Aorta (tissue), 5 donors: Measurements from ENCODE around the gene SCLT1. TPM values are rescaled to one million over a fixed set of nuclear protein-coding genes. Genes with fewer than 3 reads are reported as not detected.

ENCODE experiments used
- ATAC-seq: fragments of 200-7000 bp; cut with Tn5 transposase; one replicate; pipeline ENCODE4 v1.9.1; 2022; ENCODE audit warnings: moderate library complexity; ENCODE audit not compliant: low FRiP score
- DNase-seq, 2 donors: peaks; one replicate each; pipeline ENCODE4 v3.0.0-alpha.2; 2020
- H3K27ac ChIP-seq, 2 donors: one replicate each; pipeline ENCODE4 v1.5.1; 2013; ENCODE audit warnings: low read length in 2 of 2, mild to moderate bottlenecking in 2 of 2, moderate library complexity in 2 of 2, control low read depth in 1 of 2, inconsistent platforms in 1 of 2, low read depth in 1 of 2
- H3K27me3 ChIP-seq, 2 donors: one replicate each; pipeline ENCODE4 v1.6.1; 2013; ENCODE audit warnings: control low read depth in 1 of 2, low read length in 1 of 2, mild to moderate bottlenecking in 1 of 2, moderate library complexity in 1 of 2; ENCODE audit not compliant: insufficient read depth in 2 of 2, control insufficient read depth in 1 of 2
- H3K36me3 ChIP-seq, 2 donors: one replicate each; pipeline ENCODE4 v1.6.1; 2013; ENCODE audit warnings: control low read depth in 1 of 2, low read length in 1 of 2, mild to moderate bottlenecking in 1 of 2; ENCODE audit not compliant: insufficient read depth in 2 of 2, control insufficient read depth in 1 of 2
- H3K4me1 ChIP-seq, 2 donors: one replicate each; pipeline ENCODE4 v1.6.1; 2013; ENCODE audit warnings: low read length in 2 of 2, control low read depth in 1 of 2, mild to moderate bottlenecking in 1 of 2, moderate library complexity in 1 of 2; ENCODE audit not compliant: insufficient read depth in 2 of 2, control insufficient read depth in 1 of 2
- H3K4me3 ChIP-seq, 2 donors: one replicate each; pipeline ENCODE4 v1.5.1; 2013; ENCODE audit warnings: low read length in 2 of 2, control low read depth in 1 of 2, mild to moderate bottlenecking in 1 of 2
- H3K9me3 ChIP-seq: one replicate; pipeline ENCODE4 v1.6.1; 2013; ENCODE audit warnings: mild to moderate bottlenecking, low read length; ENCODE audit not compliant: control insufficient read depth
- WGBS, 2 donors: extraction: QIAGEN DNeasy Blood & Tissue Kit; methylation state at CpG; one replicate each; pipeline ENCODE4 v1.1.7; 2013; 5-methylcytosine and 5-hydroxymethylcytosine counted together
- intact Hi-C, 2 donors: fragments of 100-400 bp; cut with DNase I; formaldehyde crosslinking; loops; one replicate each; pipeline versions ENCODE4 v1.14.2 to v1.15.0; 2022
- polyA plus RNA-seq, 2 donors: library from polyadenylated mRNA; stranded (reverse); fragments of 200-250 nt; gene quantifications; one replicate each; pipeline ENCODE4 v1.2.3, GENCODE V29; 2013
- total RNA-seq, 2 donors: library from RNA; stranded (reverse); fragmentation: NEBNext Ultra II Directional; extraction: Animal tissue kit (Norgen Biotek cat#: 25700); gene quantifications; one replicate each; pipeline ENCODE4 v1.2.1, GENCODE V29; 2021
- donor health status: healthy with polysubstance abuse.
- donor health status: Bipolar disorder and iron deficiency.
- donor health status: DM: no; HTN: no; CAD: no.
- donor health status: DM: no; HTN: no; CAD: no.
- donor health status: DM: yes; HTN: yes; CAD: no.

SCLT1 gene
- total and polyA plus RNA-seq, 4 donors = 3.1 to 19.8 (median 9.8) TPM

- no peak overlapping the region for H3K4me3 ChIP-seq
- WGBS, 2 donors = 74 to 79% methylated on average over 2 of the region's 2 CpGs
- no peaks in the 10 kb centered on the region for H3K36me3 ChIP-seq
Measured at GRCh38 chr4:128940971-128941370, 152.4 kb downstream of the SCLT1 start.

DNA sequence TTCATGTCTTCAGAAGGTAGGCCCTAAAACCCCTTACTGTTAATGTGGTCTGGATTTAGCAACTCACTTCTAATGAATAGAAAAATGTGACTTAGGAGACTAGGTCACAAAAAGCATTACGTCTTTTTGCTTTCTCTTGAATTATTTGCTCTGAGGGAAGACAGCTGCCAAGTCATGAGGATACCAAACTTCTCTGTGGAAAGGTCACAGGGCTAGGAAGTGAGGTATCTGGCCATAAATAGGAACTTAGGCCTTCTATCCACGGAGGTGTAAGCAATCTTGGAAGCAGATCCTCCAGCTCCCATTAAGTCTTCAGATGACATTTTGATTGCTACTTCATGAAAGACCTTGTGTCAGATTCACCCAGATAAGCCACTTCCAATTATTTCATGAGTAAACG is 163.3 kb downstream of the SCLT1 start:
- WGBS, 2 donors = 63 to 74% methylated on average over 3 of the region's 3 CpGs
- Histone ChIP-seq H3K27ac (no peak overlapping the region), H3K27me3 (no peaks in the 10 kb centered on the region), H3K4me3 (no peak overlapping the region), H3K9me3 (no peaks in the 10 kb centered on the region), H3K4me1 (no peaks in the 10 kb centered on the region), H3K36me3 (no peaks in the 10 kb centered on the region)
- intact Hi-C loops = no loop called here
- ATAC-seq (no peak), DNase-seq (no peak)

More at GRCh38 chr4:128940971-128941370, 152.4 kb downstream of the SCLT1 start:
- Histone ChIP-seq H3K4me1 (no peaks in the 10 kb centered on the region), H3K27ac (no peak overlapping the region), H3K27me3 (no peaks in the 10 kb centered on the region), H3K9me3 (no peaks in the 10 kb centered on the region)
- DNase-seq = no peak
- no peak for ATAC-seq
- intact Hi-C loops = no loop called here

DNA sequence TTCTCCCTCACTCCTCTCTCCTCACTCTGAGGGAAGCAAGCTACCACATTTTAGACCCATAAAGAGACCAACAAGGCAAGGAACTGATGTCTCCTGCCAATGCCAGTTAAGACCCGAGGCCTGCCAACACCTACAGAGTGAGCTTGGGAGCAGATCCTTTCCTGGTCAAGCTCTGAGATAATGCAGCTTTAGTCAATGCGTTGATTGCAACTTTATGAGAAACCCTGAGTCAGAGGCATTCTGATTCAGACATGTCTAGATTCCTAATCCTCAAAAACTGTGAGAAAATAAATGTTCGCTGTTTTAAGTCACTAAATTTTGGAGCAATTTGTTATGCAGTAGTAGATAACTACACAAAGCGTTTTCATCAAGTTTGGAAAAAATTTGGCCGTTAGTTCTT is 168.4 kb downstream of the SCLT1 start:
- no peak overlapping the region for H3K4me3 ChIP-seq
- no peak for ATAC-seq
- intact Hi-C loops = no loop called here

DNA sequence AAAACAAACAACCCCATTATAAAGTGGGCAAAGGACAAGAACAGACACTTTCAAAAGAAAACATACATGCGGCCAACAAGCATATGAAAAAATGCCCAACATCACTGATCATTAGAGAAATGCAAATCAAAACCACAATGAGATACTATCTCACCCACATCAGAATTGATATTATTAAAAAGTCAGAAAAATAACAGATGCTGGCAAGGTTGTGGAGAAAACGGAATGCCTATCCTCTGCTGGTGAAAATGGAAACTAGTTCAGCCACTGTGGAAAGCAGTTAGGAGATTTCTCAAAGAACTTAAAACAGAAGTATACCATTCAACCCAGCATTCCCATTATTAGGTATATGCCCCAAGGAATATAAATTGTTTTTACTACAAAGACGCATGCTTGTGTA is 171.4 kb downstream of the SCLT1 start:
- ATAC-seq = no peak

More for the DNA sequence above, 168.4 kb downstream of the SCLT1 start:
- WGBS, 2 donors = 30 to 50% methylated on average over 5 of the region's 5 CpGs
- Histone ChIP-seq H3K4me1 (no peaks in the 10 kb centered on the region), H3K27ac (no peak overlapping the region), H3K27me3 (no peaks in the 10 kb centered on the region), H3K36me3 (no peaks in the 10 kb centered on the region), H3K9me3 (no peaks in the 10 kb centered on the region)
- DNase-seq = no peak

GRCh38 chr4:128917781-128918180 is 175.6 kb downstream of the SCLT1 start:
- intact Hi-C loops = no loop called here
- no peaks in the 10 kb centered on the region for H3K36me3 ChIP-seq
- H3K27me3 ChIP-seq = no peaks in the 10 kb centered on the region
- H3K27ac ChIP-seq = no peak overlapping the region
- H3K4me3 ChIP-seq = no peak overlapping the region
- H3K9me3 ChIP-seq = no peaks in the 10 kb centered on the region
- DNase-seq (no peak), ATAC-seq (no peak)
- H3K4me1 ChIP-seq = peaks cover 0 to 2% of the 10 kb centered on the region in 2 donors
- WGBS, 2 donors = 84 to 86% methylated on average over 2 of the region's 2 CpGs

More for the DNA sequence above, 171.4 kb downstream of the SCLT1 start:
- H3K36me3 ChIP-seq = no peaks in the 10 kb centered on the region
- no peaks in the 10 kb centered on the region for H3K9me3 ChIP-seq
- H3K4me3 ChIP-seq = no peak overlapping the region
- DNase-seq = no peak
- intact Hi-C loops = no loop called here
- H3K4me1 ChIP-seq = no peaks in the 10 kb centered on the region
- whole genome bisulfite sequencing, 2 donors = 94% methylated on average over 3 of the region's 3 CpGs
- no peaks in the 10 kb centered on the region for H3K27me3 ChIP-seq
- H3K27ac ChIP-seq = no peak overlapping the region

DNA sequence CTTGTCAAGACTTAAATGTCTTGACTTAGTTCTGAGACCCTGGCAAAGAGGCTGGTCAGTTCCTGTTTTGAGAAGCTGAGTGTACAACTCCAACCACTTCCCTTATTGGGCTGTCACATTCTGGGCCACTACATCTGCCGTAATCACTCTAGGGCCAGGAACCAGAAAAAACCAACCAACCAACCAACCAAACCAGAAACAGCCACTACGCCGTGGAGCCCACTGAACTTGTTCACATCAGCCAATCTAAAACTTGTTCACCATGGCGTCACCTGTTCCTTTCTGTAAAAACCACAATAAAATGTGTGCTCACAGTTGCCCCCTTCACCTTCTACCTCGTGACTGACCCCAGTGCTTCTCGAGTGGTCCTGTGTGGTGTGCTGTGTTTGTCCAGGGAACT is 176.5 kb downstream of the SCLT1 start:
- peaks cover 0 to 2% of the 10 kb centered on the region in 2 donors for H3K4me1 ChIP-seq
- H3K4me3 ChIP-seq = no peak overlapping the region
- no peaks in the 10 kb centered on the region for H3K36me3 ChIP-seq
- H3K27ac ChIP-seq = no peak overlapping the region
- no peak for ATAC-seq
- DNase-seq = peak in 1 of 2 donors; percentile 61
- H3K9me3 ChIP-seq = no peaks in the 10 kb centered on the region
- H3K27me3 ChIP-seq = no peaks in the 10 kb centered on the region
- WGBS, 2 donors = 90 to 94% methylated on average over 6 of the region's 6 CpGs
- intact Hi-C loops = no loop called here

DNA sequence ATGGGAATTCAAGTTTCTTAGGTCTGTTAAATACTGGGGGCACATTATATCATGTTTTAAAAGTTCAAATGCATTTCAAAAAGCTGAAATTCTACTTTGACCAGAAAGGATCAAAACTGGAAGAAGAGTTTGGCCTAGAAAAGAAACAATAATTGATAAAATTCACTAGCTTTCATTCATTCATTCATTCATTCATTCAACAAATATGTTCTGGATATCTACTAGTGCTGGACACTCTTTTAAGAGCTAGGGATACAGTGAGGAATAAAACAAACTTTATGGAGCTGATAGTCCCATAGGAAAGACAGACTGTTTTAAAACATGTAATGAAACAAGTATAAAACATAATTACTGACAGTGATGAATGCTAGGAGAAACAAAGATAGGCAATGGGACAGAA is 177.8 kb downstream of the SCLT1 start:
- Histone ChIP-seq H3K4me1 (peaks cover 0 to 2% of the 10 kb centered on the region in 2 donors), H3K27ac (no peak overlapping the region), H3K4me3 (no peak overlapping the region), H3K27me3 (no peaks in the 10 kb centered on the region), H3K36me3 (no peaks in the 10 kb centered on the region), H3K9me3 (no peaks in the 10 kb centered on the region)
- intact Hi-C loops = no loop called here
- no peak for ATAC-seq
- no peak for DNase-seq

- no peak for ATAC-seq
Measured at GRCh38 chr4:128913228-128913627, 180.1 kb downstream of the SCLT1 start.

DNA sequence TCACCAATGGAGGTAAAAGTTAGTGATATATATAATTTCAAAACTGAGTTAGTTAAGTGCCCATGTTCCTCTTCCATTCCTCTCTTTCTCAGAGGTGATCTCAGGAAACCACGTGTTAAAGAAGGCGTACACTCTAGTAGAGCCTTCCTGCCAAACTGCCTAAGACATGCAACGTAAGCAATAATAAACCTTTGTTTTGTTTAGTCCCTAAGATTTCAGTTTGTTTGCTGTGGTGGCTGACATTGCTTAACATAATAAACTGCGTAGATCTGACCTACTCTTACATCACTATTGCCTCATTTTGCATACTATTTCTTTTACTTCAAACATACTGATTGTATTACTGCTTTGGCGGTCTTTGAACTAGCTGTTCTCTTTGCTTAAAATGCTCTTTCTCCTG is 184.6 kb downstream of the SCLT1 start:
- DNase-seq (no peak), ATAC-seq (no peak)
- no peak overlapping the region for H3K4me3 ChIP-seq
- no peaks in the 10 kb centered on the region for H3K9me3 ChIP-seq
- no peaks in the 10 kb centered on the region for H3K27me3 ChIP-seq
- intact Hi-C loops = no loop called here
- 90 to 94% methylated on average over 5 of the region's 5 CpGs for WGBS, 2 donors
- H3K4me1 ChIP-seq = peaks cover 0 to 2% of the 10 kb centered on the region in 2 donors
- H3K27ac ChIP-seq = no peak overlapping the region
- no peaks in the 10 kb centered on the region for H3K36me3 ChIP-seq

More at GRCh38 chr4:128913228-128913627, 180.1 kb downstream of the SCLT1 start:
- no peak overlapping the region for H3K27ac ChIP-seq
- intact Hi-C loops = no loop called here
- H3K9me3 ChIP-seq = no peaks in the 10 kb centered on the region
- WGBS, 2 donors = 17 to 21% methylated on average over 1 of the region's 1 CpG
- no peak for DNase-seq
- peaks cover 0 to 2% of the 10 kb centered on the region in 2 donors for H3K4me1 ChIP-seq
- H3K27me3 ChIP-seq = no peaks in the 10 kb centered on the region
- no peaks in the 10 kb centered on the region for H3K36me3 ChIP-seq
- H3K4me3 ChIP-seq = no peak overlapping the region
